IMR-90 (cell line): ENCODE measurements around the gene CD300LF.

Experiments
- BHLHE40 ChIP-seq: fragments of 150-350 bp; IDR thresholded peaks from 2 replicates; pipeline ENCODE4 v1.6.1; 2016; ENCODE audit warnings: mild to moderate bottlenecking, low read depth, low read length
- CEBPB ChIP-seq: IDR thresholded peaks from 2 replicates; pipeline ENCODE4 v1.6.1; 2012; ENCODE audit warnings: low read depth, low read length, improper control_type of control experiment
- MAZ ChIP-seq: IDR thresholded peaks from 2 replicates; pipeline ENCODE4 v1.6.1; 2012; ENCODE audit warnings: low read depth, mild to moderate bottlenecking, low read length, improper control_type of control experiment, moderate library complexity, borderline replicate concordance
- MXI1 ChIP-seq: IDR thresholded peaks from 2 replicates; pipeline ENCODE4 v1.6.1; 2012; ENCODE audit warnings: low read depth, mild to moderate bottlenecking, low read length, moderate library complexity, borderline replicate concordance
- POLR2A ChIP-seq: IDR thresholded peaks from 2 replicates; pipeline ENCODE4 v1.6.1; 2012; ENCODE audit warnings: mild to moderate bottlenecking, low read depth, low read length
- RAD21 ChIP-seq: IDR thresholded peaks from 2 replicates; pipeline ENCODE4 v1.6.1; 2012; ENCODE audit warnings: low read length, improper control_type of control experiment
- RFX5 ChIP-seq: IDR thresholded peaks from 2 replicates; pipeline ENCODE4 v1.8.0; 2012; ENCODE audit warnings: low read depth, mild to moderate bottlenecking, low read length, moderate library complexity
- SMC3 ChIP-seq: fragments of 150-350 bp; IDR thresholded peaks from 2 replicates; pipeline ENCODE4 v1.6.1; 2016; ENCODE audit warnings: low read depth, mild to moderate bottlenecking, antibody characterized with exemption, low read length, moderate library complexity
- USF2 ChIP-seq: fragments of 150-350 bp; IDR thresholded peaks from 2 replicates; pipeline ENCODE4 v1.6.1; 2017; ENCODE audit warnings: mild to moderate bottlenecking, antibody characterized with exemption, low read length, low read depth
- TF ChIP-seq, protein P1 (sequence below): conservative IDR thresholded peaks from 2 replicates; pipeline ENCODE4 v1.5.1; 2012; ENCODE audit warnings: mild to moderate bottlenecking, low read depth, low read length, improper control_type of control experiment
- TF ChIP-seq, protein P2 (sequence below): fragments of 150-350 bp; IDR thresholded peaks from 2 replicates; pipeline ENCODE4 v1.6.1; 2016; ENCODE audit warnings: low read depth, mild to moderate bottlenecking, low read length, moderate library complexity, borderline replicate concordance

GRCh38 chr17:74729866-74730265 is 17.1 kb upstream of the CD300LF start:
- TF ChIP-seq, protein P1, sequence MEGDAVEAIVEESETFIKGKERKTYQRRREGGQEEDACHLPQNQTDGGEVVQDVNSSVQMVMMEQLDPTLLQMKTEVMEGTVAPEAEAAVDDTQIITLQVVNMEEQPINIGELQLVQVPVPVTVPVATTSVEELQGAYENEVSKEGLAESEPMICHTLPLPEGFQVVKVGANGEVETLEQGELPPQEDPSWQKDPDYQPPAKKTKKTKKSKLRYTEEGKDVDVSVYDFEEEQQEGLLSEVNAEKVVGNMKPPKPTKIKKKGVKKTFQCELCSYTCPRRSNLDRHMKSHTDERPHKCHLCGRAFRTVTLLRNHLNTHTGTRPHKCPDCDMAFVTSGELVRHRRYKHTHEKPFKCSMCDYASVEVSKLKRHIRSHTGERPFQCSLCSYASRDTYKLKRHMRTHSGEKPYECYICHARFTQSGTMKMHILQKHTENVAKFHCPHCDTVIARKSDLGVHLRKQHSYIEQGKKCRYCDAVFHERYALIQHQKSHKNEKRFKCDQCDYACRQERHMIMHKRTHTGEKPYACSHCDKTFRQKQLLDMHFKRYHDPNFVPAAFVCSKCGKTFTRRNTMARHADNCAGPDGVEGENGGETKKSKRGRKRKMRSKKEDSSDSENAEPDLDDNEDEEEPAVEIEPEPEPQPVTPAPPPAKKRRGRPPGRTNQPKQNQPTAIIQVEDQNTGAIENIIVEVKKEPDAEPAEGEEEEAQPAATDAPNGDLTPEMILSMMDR: no peak
- no peak for TF ChIP-seq BHLHE40
- TF ChIP-seq, protein P2, sequence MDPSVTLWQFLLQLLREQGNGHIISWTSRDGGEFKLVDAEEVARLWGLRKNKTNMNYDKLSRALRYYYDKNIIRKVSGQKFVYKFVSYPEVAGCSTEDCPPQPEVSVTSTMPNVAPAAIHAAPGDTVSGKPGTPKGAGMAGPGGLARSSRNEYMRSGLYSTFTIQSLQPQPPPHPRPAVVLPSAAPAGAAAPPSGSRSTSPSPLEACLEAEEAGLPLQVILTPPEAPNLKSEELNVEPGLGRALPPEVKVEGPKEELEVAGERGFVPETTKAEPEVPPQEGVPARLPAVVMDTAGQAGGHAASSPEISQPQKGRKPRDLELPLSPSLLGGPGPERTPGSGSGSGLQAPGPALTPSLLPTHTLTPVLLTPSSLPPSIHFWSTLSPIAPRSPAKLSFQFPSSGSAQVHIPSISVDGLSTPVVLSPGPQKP: no peak
- no peak for TF ChIP-seq USF2
- TF ChIP-seq CEBPB: no peak
- no peak for TF ChIP-seq POLR2A
- no peak for TF ChIP-seq RFX5
- TF ChIP-seq SMC3: no peak
- no peak for TF ChIP-seq RAD21
- no peak for TF ChIP-seq MXI1
- no peak for TF ChIP-seq MAZ
